Suppressor macrophage treated with lipopolysaccharide for 1 hour (primary cell): Measurements from ENCODE around the gene AOC3.
A peak's percentile ranks its signal among the peaks of the same experiment; 100 is the strongest.
"Not testable (repeated sequence)": the region's sequence is repeated elsewhere in the genome, so short reads cannot be mapped to it uniquely, and the experiment has no call there.

ENCODE experiments used
- DNase-seq, 3 donors: peaks; one replicate each; pipeline ENCODE4 v3.0.0-alpha.2; 2020 to 2022

The AOC3 gene

GRCh38 chr17:42844761-42845555 is 6.0 kb upstream of the AOC3 start:
- DNase-seq, result no peak

GRCh38 chr17:42845556-42845917 is 5.5 kb upstream of the AOC3 start:
- DNase-seq, result no peak

GRCh38 chr17:42845918-42846593 is 4.9 kb upstream of the AOC3 start:
- DNase-seq, result peak; percentile 60 to 79 (median 74)

- DNase-seq, result peak; percentile 70 to 85 (median 77)
Measured at GRCh38 chr17:42846594-42847280, 4.3 kb upstream of the AOC3 start.

- DNase-seq, result no peak
Measured at GRCh38 chr17:42848093-42848492, 2.9 kb upstream of the AOC3 start.

GRCh38 chr17:42849031-42849430 is 2.0 kb upstream of the AOC3 start:
- DNase-seq, result no peak

GRCh38 chr17:42849451-42850181 is 1.4 kb upstream of the AOC3 start:
- DNase-seq, result no peak

- not testable (repeated sequence) for DNase-seq
Measured at GRCh38 chr17:42851371-42852240, 607 bp downstream of the AOC3 start.

- DNase-seq, result no peak
Measured at GRCh38 chr17:42852351-42852750, 1.4 kb downstream of the AOC3 start.

GRCh38 chr17:42853004-42853403 is 2.0 kb downstream of the AOC3 start:
- DNase-seq, result peak; percentile 43 to 66 (median 61)

GRCh38 chr17:42853597-42853967 is 2.6 kb downstream of the AOC3 start:
- DNase-seq, result no peak

GRCh38 chr17:42853968-42854790 is 3.2 kb downstream of the AOC3 start:
- no peak for DNase-seq

GRCh38 chr17:42855048-42855596 is 4.1 kb downstream of the AOC3 start:
- peak; percentile 78 to 81 (median 78) for DNase-seq

- not testable (repeated sequence) for DNase-seq
Measured at GRCh38 chr17:42856093-42856492, 5.1 kb downstream of the AOC3 start.

- not testable (repeated sequence) for DNase-seq
Measured at GRCh38 chr17:42856516-42856915, 5.5 kb downstream of the AOC3 start.

- no peak for DNase-seq
Measured at GRCh38 chr17:42857389-42857788, 6.4 kb downstream of the AOC3 start.

- no peak for DNase-seq
Measured at GRCh38 chr17:42865638-42866094, 14.7 kb downstream of the AOC3 start.

GRCh38 chr17:42866216-42866615 is 15.2 kb downstream of the AOC3 start:
- DNase-seq, result no peak

GRCh38 chr17:42866631-42867575 is 15.9 kb downstream of the AOC3 start:
- no peak for DNase-seq
